Measurements from ENCODE around the gene ACD.

DNA sequence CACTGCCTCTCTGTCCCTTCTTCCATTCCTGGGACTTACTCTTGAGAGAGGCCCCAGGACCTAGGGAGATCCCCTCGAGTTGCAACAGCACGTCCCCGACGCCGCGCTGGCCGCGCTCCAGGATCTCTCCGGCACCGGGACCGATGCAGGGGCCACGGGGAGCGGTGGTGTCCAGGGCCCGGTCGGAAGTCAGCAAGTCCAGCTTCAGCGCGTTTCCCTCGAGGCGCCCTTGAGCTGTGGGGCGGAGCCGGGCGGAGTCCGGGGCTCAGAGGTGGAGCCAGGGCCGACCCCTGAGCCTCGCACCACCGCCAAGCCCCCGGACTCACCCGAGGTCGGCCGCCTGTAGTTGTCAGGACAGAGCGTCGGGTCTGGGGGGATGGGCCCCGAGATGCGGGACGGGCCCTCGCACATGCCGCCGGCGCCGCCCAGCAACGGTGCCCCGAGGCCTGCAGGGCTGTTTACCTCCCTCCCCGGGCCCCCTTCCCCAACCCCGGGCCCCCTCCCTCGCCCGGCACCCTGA, 6.0 kb upstream of the ACD start:
- TF ChIP-seq, protein P1, sequence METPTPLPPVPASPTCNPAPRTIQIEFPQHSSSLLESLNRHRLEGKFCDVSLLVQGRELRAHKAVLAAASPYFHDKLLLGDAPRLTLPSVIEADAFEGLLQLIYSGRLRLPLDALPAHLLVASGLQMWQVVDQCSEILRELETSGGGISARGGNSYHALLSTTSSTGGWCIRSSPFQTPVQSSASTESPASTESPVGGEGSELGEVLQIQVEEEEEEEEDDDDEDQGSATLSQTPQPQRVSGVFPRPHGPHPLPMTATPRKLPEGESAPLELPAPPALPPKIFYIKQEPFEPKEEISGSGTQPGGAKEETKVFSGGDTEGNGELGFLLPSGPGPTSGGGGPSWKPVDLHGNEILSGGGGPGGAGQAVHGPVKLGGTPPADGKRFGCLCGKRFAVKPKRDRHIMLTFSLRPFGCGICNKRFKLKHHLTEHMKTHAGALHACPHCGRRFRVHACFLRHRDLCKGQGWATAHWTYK (CRISPR knock-in tag; IDR thresholded peaks at IDR 0.05): no peak
- no peak for TF ChIP-seq SNRNP70 (optimal IDR thresholded peaks at IDR 0.05; ENCODE audit: low read depth, low read length)
- TF ChIP-seq, protein P2, sequence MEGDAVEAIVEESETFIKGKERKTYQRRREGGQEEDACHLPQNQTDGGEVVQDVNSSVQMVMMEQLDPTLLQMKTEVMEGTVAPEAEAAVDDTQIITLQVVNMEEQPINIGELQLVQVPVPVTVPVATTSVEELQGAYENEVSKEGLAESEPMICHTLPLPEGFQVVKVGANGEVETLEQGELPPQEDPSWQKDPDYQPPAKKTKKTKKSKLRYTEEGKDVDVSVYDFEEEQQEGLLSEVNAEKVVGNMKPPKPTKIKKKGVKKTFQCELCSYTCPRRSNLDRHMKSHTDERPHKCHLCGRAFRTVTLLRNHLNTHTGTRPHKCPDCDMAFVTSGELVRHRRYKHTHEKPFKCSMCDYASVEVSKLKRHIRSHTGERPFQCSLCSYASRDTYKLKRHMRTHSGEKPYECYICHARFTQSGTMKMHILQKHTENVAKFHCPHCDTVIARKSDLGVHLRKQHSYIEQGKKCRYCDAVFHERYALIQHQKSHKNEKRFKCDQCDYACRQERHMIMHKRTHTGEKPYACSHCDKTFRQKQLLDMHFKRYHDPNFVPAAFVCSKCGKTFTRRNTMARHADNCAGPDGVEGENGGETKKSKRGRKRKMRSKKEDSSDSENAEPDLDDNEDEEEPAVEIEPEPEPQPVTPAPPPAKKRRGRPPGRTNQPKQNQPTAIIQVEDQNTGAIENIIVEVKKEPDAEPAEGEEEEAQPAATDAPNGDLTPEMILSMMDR (IDR thresholded peaks at IDR 0.05 in 2 of 3, conservative IDR thresholded peaks at IDR 0.05 in 1 of 3; ENCODE audit: insufficient read depth in 2 of 3, low read depth in 1 of 3, low read length in 3 of 3): no peak

Measured in K562 (cell line).